NCI-H1092 treated with DMSO at 0.1 percent for 48 hours (cell line): Measurements from ENCODE around the gene NECAB2.

Experiments used
- DNase-seq: peaks from one replicate; lab custom pipeline; 2025; lab: John Stamatoyannopoulos, UW

NECAB2 gene

GRCh38 chr16:83952940-83953795 lies 14.9 kb upstream of the NECAB2 start, which contains the start of gene OSGIN1:
Gene OSGIN1, plus strand, starts transcription at chr16:83953240. Its CDS starts 4,432 bp downstream, at chr16:83957672.
- peak; percentile 61 for DNase-seq

DNA sequence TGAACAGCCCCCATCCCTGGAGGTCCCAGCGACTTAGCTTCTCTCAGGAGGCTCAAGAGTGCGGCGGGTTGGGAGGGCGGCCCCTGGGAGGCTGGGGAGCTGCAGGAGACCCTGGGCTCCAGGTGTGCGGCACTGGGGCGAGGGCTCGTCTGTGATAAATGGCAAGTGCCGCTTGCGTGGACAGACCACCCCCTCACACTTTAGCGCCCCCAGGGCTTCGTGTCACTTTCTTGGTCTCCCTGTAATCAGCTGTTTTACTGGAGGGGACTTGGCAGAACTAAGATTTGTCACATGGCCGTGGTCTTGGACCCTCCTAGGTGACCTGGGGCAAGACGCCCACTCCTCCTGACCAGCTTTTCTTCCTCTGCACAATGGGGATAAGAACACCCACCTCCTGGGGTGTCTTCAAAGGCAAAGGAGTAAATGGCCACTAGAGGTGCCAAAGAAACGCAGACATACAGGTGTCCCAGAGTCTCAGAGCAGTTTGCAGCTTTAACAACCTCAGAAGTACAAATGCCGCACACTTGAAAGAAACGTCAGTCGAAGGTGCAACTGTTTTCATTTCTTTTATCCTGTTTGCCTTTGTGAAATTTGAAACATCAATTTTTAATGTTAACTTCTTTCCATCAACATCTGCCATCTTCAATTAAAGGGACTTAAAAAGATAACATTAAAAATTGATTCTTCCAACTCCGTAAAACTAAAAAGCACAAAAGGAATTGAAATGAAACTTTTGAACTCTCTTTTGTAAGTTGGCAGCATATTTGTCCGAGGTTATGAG lies 14.1 kb upstream of the NECAB2 start:
- no peak for DNase-seq

- DNase-seq, result no peak
These were observed 13.4 kb upstream of the NECAB2 start for GRCh38 chr16:83954577-83955016.

- no peak for DNase-seq
These were observed 12.6 kb upstream of the NECAB2 start for GRCh38 chr16:83955218-83956130.

- peak; percentile 60 for DNase-seq
These were observed 11.4 kb upstream of the NECAB2 start for GRCh38 chr16:83956336-83957289.

DNA sequence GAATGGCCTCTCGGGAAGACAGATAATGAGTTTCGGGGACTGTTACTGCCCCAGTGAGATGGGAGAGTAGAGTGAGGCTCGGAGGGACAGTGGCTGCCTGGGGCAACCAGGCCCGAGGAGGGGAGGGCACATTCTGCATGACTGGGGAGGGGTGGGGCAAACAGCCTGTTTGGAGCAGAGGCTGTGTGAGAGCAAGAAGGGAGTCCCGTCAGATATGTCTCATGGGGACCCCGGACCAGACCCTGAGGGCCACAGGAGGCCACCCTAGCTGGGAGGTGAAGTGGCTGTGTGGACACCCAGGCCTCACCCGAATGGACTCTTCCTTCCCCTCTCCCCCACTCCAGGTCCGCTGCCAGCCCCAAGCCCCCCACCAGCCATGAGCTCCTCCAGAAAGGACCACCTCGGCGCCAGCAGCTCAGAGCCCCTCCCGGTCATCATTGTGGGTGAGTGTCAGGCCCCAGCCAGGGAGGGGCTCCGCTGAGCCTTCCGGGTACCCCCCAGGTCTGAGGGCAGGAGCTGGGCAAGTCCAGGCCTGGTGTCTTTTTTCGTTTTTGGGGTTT lies 10.7 kb upstream of the NECAB2 start:
- no peak for DNase-seq

DNA sequence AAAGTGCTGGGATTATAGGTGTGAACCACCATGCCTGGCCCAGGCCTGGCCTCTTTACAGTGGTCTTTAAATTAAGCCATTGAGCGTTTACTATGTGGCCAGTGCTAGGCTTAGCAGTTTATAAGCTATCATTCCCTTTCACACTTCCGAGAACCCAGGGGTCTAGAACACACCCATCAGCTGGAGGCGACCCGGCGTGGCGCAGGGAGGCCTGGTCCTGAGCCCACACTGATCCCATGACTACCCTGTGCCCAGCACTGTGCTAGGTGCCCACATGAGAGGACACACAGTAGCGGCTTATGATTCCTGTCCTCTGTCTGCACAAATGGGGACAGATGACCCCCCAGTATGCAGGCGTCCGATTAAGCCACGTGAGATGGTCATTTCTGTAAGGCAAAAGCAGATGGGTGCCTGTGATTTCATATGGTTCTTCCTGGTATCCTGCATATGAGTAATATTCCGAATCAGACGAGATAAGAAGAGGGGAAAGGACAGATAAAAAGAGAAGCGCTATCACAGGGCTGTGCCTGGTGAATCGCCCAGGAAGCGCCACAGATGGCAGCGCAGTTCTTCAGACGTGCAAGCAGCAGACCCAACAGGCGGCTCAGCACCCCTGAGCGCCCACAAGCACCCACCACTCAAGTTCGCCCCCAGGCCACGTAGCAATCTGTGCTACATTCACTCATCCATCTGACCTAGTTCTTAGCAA lies 9.8 kb upstream of the NECAB2 start:
- DNase-seq, result no peak

GRCh38 chr16:83958846-83959565 lies 9.0 kb upstream of the NECAB2 start:
- DNase-seq, result no peak

DNA sequence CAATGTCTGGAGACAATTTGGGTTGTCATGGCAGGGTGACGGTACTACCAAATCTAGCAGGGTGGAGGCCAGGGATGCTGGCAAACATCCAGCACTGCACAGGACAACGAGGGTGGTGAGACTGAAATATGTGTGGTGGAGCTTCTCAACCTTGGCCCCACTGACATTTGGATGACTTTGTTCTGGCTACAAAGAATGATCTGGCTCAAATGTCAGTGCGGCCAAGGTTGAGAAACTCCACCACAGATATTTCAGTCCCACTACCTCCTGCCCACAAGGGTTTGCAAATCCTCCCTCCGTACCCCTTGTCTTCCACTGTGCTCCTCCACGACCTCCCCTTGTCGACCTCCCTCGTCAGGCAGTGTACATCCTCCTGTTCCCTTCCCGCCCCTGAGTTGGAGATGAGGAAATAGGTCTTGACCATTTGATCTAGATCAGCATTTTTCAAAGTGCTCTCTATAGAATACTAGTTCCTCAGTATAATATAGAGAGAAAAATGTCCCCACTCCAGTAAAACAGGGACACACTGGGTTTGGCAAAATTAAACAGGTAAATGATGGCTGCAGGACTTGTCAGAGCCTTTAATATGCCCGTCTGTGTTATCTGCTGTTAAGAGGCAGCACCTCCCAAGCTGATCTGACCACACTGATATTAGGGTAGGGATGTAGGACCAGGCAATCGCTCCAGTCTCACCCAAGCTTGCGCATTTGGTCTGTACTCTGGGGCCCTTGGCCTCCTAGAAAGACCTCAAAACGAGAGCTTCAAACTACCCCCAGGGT lies 8.2 kb upstream of the NECAB2 start:
- no peak for DNase-seq

- no peak for DNase-seq
These were observed 7.4 kb upstream of the NECAB2 start for GRCh38 chr16:83960521-83961249.

DNA sequence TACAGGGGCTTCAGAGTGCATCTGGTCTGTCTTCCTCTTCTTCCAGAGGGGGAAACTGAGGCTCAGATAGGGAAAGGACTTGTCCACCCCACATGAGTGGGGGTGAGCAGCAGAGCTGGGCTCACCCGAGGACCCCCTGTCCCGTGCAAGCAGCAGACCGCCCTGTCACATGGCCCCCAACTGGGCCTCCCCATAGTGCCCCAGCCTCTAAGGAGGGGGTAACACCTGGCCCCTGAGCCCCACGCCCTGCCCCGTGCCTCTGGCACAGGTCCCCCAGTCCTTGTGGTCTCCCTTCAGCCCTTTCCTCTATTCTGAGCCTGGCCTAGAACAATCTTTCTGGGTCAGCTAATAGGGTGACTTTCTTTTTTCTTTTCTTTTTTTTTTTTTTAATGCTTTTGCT lies 6.5 kb upstream of the NECAB2 start:
- no peak for DNase-seq

GRCh38 chr16:83963277-83964119 lies 4.5 kb upstream of the NECAB2 start:
- DNase-seq, result no peak

GRCh38 chr16:83964684-83965443 lies 3.2 kb upstream of the NECAB2 start:
- no peak for DNase-seq

- no peak for DNase-seq
These were observed 2.4 kb upstream of the NECAB2 start for GRCh38 chr16:83965444-83966152.

- DNase-seq, result no peak
These were observed 1.8 kb upstream of the NECAB2 start for GRCh38 chr16:83966153-83966696.
